NCI-H1048 (cell line): ENCODE measurements around the gene IFNL2.

Experiments used
- DNase-seq: peaks from one replicate; lab custom pipeline; 2025; lab: John Stamatoyannopoulos, UW

Gene IFNL2

DNA sequence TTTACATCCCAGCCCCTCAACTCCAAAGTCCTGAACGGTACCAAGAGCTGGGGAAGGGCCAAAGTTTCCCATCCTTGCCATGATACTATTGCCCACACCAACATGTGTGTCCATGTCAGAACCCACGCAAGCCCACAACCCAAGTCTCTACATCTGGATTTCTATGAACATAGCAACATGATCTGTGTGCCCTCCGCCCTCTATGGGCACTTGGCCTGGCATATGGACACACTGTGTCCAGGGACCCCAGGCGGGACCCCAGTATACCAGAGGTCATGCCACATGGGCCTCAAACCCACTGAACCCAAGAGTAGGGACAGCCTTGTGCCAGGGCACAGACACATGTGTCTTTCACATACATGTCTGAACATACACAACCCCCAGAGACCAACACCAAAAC lies 50.5 kb downstream of the IFNL2 start:
- DNase-seq, result no peak

DNA sequence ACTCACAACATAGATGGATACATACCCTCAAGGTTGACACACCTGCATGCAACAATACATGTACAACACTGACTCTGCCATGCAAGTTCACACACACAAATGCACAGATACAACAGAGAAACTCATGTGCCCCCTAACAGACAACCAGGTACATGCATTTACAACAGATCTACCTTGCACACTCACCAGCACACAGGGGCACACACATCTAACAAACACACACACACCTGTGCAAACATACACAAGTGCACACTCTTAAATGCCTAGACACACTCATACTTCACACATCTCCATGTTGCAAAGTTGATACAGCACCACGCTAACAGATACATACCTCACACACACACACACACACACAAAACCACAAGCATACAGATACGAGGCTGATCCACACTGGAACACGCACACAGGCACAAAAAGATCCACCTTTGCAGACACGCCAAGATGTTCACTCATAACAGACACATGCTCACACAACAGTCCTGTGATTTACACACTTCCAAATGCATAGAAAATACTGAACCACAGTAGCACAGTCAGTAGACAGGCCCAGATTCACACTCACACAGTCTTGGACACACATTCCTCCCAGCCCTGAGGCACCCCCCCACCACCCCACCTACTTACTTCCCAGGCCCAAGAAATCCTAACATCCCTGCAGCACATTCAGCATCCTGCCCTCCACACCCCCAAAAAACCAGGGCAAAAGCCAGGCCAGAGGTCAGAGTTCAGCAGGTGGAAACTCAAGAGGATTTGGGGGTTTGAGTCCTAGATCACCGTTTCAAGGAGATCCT lies 51.1 kb downstream of the IFNL2 start:
- no peak for DNase-seq
